Neural cell (in vitro differentiated cells): Measurements from ENCODE around the gene ANKRD42. TPM values are rescaled to one million over a fixed set of nuclear protein-coding genes. Genes with fewer than 3 reads are reported as not detected.

Source experiments
- H2AFZ ChIP-seq: fragments of 200-600, 300-800 bp; sonication (generic), shearing (Covaris generic); 2 replicates; pipeline ENCODE4 v1.6.0; 2014; ENCODE audit warnings: low read depth, mild to moderate bottlenecking, antibody characterized with exemption, low read length, moderate library complexity
- H3F3A ChIP-seq: fragments of 200-600 bp; shearing (Covaris generic); 2 replicates; pipeline ENCODE4 v1.6.1; 2016; ENCODE audit warnings: mild to moderate bottlenecking, moderate library complexity, mixed read lengths, antibody characterized with exemption, low read length; ENCODE audit not compliant: insufficient read depth, poor library complexity, severe bottlenecking
- H3K27ac ChIP-seq: fragments of 200-600, 300-800 bp; sonication (generic), shearing (Covaris generic); 2 replicates; pipeline ENCODE4 v1.5.1; 2014; ENCODE audit warnings: mild to moderate bottlenecking, low read length, moderate library complexity
- H3K27me3 ChIP-seq: fragments of 300-800, 200-600 bp; sonication (generic), shearing (Covaris generic); 2 replicates; pipeline ENCODE4 v1.6.0; 2014; ENCODE audit warnings: mild to moderate bottlenecking, low read depth, low read length, moderate library complexity; ENCODE audit not compliant: insufficient read depth
- H3K36me3 ChIP-seq: fragments of 300-800, 200-600 bp; sonication (generic), shearing (Covaris generic); 2 replicates; pipeline ENCODE4 v1.5.1; 2014; ENCODE audit warnings: mild to moderate bottlenecking, antibody characterized with exemption, low read length, moderate library complexity; ENCODE audit not compliant: insufficient read depth
- H3K4me2 ChIP-seq: fragments of 300-800, 200-600 bp; sonication (generic), shearing (Covaris generic); 2 replicates; pipeline ENCODE4 v1.6.0; 2014; ENCODE audit warnings: mild to moderate bottlenecking, low read length
- H3K4me3 ChIP-seq: fragments of 300-800, 200-600 bp; sonication (generic), shearing (Covaris generic); 2 replicates; pipeline ENCODE4 v1.5.1; 2014; ENCODE audit warnings: mild to moderate bottlenecking, low read length, moderate library complexity
- H3K79me2 ChIP-seq: fragments of 200-600 bp; shearing (Covaris generic); replicated peaks from 2 replicates; pipeline ENCODE4 v1.6.0; 2014; ENCODE audit warnings: mild to moderate bottlenecking, low read length, moderate library complexity; ENCODE audit not compliant: insufficient read depth
- H3K9ac ChIP-seq: fragments of 300-800, 200-600 bp; sonication (generic), shearing (Covaris generic); 2 replicates; pipeline ENCODE4 v1.6.1; 2016; ENCODE audit warnings: mild to moderate bottlenecking, low read length, mixed read lengths
- H3K9me2 ChIP-seq: fragments of 200-600 bp; shearing (Covaris generic); 2 replicates; pipeline ENCODE4 v1.6.1; 2016; ENCODE audit warnings: mild to moderate bottlenecking, low read length, mixed read lengths; ENCODE audit not compliant: insufficient read depth
- H3K9me3 ChIP-seq: fragments of 200-600, 300-800 bp; sonication (generic), shearing (Covaris generic); 2 replicates; pipeline ENCODE4 v1.6.1; 2016; ENCODE audit warnings: mild to moderate bottlenecking, mixed run types, low read length, moderate library complexity, mixed read lengths
- H4K20me1 ChIP-seq: fragments of 200-600 bp; shearing (Covaris generic); 2 replicates; pipeline ENCODE4 v1.6.1; 2016; ENCODE audit warnings: mild to moderate bottlenecking, mixed run types; ENCODE audit not compliant: insufficient read depth
- EP300 ChIP-seq: fragments of 450-650 bp; conservative IDR thresholded peaks from 2 replicates; pipeline ENCODE4 v1.6.1; 2014; ENCODE audit warnings: antibody characterized with exemption, mild to moderate bottlenecking, moderate library complexity; ENCODE audit not compliant: poor library complexity, severe bottlenecking
- EZH2 ChIP-seq: fragments of 200-600, 300-800 bp; shearing (Covaris generic), sonication (generic); IDR thresholded peaks from 2 replicates; pipeline ENCODE4 v1.6.1; 2014; ENCODE audit warnings: antibody characterized with exemption, low read length, borderline replicate concordance, mild to moderate bottlenecking; ENCODE audit not compliant: insufficient read depth, poor library complexity, severe bottlenecking
- MXI1 ChIP-seq: fragments of 450-650 bp; conservative IDR thresholded peaks from 2 replicates; pipeline ENCODE4 v1.6.1; 2014; ENCODE audit warnings: antibody characterized with exemption, mild to moderate bottlenecking; ENCODE audit not compliant: poor library complexity, severe bottlenecking
- POLR2AphosphoS5 ChIP-seq: IDR thresholded peaks from 2 replicates; pipeline ENCODE4 v1.6.1; 2012
- RAD21 ChIP-seq: fragments of 450-650 bp; conservative IDR thresholded peaks from 2 replicates; pipeline ENCODE4 v1.6.1; 2014; ENCODE audit warnings: antibody characterized with exemption, mild to moderate bottlenecking, moderate library complexity
- SMC3 ChIP-seq: fragments of 450-650 bp; conservative IDR thresholded peaks from 2 replicates; pipeline ENCODE4 v1.6.1; 2014; ENCODE audit warnings: antibody characterized with exemption, mild to moderate bottlenecking, moderate library complexity; ENCODE audit not compliant: poor library complexity
- TAF1 ChIP-seq: IDR thresholded peaks from 2 replicates; pipeline ENCODE4 v1.6.1; 2012; ENCODE audit warnings: low read depth
- polyA plus RNA-seq: library from polyadenylated mRNA; depleted of rRNA; stranded (reverse); fragments of >200 nt; gene quantifications from 2 replicates; pipeline ENCODE4 v1.2.3, GENCODE V29; 2014
- TF ChIP-seq, protein P1 (sequence below): fragments of 450-650 bp; IDR thresholded peaks from 2 replicates; pipeline ENCODE4 v1.5.1; 2014; ENCODE audit warnings: antibody characterized with exemption, mild to moderate bottlenecking, moderate library complexity; ENCODE audit not compliant: poor library complexity, severe bottlenecking
- TF ChIP-seq, protein P2 (sequence below): IDR thresholded peaks from 2 replicates; pipeline ENCODE4 v1.6.1; 2012; ENCODE audit warnings: borderline replicate concordance

The ANKRD42 gene
- polyA plus RNA-seq, 1 donor from 2014 or later = 16.1 TPM

DNA sequence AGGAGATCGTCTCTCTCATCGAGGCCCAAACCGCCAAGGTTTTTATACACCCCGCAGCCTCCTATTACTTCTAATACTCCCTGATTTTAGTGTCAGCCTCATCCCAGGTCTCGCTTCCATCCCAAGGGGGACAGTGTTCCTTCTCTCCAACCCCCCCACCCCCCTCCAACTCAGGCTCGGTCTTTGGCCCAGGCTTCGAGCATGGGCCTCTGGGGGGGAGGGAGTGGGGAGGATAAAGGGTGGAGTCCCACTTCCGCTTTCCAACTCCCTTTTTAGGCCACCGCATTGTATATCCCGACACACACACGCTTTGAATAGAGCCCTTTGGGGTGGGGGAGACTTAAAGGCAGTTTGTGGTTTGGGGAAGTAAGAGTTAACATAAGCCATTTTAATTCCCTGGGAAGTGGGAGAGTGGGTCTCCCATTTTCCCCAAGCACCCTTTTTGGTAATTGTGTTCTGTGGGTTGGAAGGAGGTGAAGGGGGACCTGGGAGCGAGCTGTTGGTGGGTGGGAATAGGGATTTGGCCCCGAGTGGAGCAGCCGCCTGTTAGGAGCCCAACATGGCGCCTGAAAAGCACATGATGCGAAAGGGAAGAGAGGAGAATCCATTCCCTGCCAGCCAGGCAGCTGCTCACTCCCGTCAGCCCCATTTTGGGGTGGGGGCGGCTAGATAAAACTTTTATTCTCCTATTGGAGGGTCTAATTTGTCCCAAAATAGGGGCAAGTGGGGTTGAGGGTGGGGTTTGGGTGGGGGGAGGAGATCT is 35.7 kb upstream of the ANKRD42 start:
- Histone ChIP-seq H3F3A (no peaks in the 10 kb centered on the region), H2AFZ (peak overlapping the region; percentile 78), H3K9ac (peak overlapping the region; percentile 99), H4K20me1 (peaks cover 10% of the 10 kb centered on the region), H3K36me3 (no peaks in the 10 kb centered on the region), H3K4me3 (peak overlapping the region; percentile 92), H3K4me2 (no peak overlapping the region), H3K9me2 (no peaks in the 10 kb centered on the region), H3K9me3 (no peaks in the 10 kb centered on the region), H3K27ac (peak overlapping the region; percentile 99), H3K27me3 (no peaks in the 10 kb centered on the region), H3K79me2 (peaks cover 56% of the 10 kb centered on the region)
- TF ChIP-seq SMC3 (peak; percentile 3), MXI1 (peak; percentile 78)
- TF ChIP-seq, protein P1, sequence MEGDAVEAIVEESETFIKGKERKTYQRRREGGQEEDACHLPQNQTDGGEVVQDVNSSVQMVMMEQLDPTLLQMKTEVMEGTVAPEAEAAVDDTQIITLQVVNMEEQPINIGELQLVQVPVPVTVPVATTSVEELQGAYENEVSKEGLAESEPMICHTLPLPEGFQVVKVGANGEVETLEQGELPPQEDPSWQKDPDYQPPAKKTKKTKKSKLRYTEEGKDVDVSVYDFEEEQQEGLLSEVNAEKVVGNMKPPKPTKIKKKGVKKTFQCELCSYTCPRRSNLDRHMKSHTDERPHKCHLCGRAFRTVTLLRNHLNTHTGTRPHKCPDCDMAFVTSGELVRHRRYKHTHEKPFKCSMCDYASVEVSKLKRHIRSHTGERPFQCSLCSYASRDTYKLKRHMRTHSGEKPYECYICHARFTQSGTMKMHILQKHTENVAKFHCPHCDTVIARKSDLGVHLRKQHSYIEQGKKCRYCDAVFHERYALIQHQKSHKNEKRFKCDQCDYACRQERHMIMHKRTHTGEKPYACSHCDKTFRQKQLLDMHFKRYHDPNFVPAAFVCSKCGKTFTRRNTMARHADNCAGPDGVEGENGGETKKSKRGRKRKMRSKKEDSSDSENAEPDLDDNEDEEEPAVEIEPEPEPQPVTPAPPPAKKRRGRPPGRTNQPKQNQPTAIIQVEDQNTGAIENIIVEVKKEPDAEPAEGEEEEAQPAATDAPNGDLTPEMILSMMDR = no peak

DNA sequence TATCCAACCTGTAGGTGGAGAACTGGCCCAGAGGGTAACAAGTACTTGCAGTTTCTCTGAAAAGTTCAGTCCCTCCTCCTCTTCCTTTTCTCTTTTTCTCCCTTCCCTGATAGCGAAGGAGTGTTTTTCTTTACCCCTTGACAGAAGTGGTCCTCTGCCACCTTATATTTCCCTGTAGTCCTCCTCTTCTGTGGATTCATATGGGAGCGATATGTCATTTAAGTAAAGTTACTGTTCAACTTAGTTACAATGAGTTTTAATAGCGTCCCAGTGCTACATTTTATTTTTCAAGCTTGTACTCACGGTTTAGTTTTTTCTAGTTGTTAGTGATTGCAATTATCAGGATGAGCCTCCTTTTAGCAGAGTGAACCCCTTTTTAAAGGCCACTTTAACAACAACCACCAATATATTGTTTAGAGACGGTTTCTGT is 35.1 kb upstream of the ANKRD42 start:
- peak overlapping the region; percentile 69 for H3K4me2 ChIP-seq
- no peaks in the 10 kb centered on the region for H3K27me3 ChIP-seq
- H3K9me3 ChIP-seq = no peaks in the 10 kb centered on the region
- H3K27ac ChIP-seq = peak overlapping the region; percentile 99
- TF ChIP-seq EP300 (no peak), EZH2 (no peak), TAF1 (no peak), POLR2AphosphoS5 (no peak), RAD21 (no peak), MXI1 (no peak), SMC3 (no peak)
- TF ChIP-seq, protein P2, sequence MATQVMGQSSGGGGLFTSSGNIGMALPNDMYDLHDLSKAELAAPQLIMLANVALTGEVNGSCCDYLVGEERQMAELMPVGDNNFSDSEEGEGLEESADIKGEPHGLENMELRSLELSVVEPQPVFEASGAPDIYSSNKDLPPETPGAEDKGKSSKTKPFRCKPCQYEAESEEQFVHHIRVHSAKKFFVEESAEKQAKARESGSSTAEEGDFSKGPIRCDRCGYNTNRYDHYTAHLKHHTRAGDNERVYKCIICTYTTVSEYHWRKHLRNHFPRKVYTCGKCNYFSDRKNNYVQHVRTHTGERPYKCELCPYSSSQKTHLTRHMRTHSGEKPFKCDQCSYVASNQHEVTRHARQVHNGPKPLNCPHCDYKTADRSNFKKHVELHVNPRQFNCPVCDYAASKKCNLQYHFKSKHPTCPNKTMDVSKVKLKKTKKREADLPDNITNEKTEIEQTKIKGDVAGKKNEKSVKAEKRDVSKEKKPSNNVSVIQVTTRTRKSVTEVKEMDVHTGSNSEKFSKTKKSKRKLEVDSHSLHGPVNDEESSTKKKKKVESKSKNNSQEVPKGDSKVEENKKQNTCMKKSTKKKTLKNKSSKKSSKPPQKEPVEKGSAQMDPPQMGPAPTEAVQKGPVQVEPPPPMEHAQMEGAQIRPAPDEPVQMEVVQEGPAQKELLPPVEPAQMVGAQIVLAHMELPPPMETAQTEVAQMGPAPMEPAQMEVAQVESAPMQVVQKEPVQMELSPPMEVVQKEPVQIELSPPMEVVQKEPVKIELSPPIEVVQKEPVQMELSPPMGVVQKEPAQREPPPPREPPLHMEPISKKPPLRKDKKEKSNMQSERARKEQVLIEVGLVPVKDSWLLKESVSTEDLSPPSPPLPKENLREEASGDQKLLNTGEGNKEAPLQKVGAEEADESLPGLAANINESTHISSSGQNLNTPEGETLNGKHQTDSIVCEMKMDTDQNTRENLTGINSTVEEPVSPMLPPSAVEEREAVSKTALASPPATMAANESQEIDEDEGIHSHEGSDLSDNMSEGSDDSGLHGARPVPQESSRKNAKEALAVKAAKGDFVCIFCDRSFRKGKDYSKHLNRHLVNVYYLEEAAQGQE = no peak
- TF ChIP-seq, protein P1 = no peak
- H3K36me3 ChIP-seq = no peaks in the 10 kb centered on the region
- no peak overlapping the region for H2AFZ ChIP-seq
- H3F3A ChIP-seq = no peaks in the 10 kb centered on the region
- H3K9me2 ChIP-seq = no peaks in the 10 kb centered on the region
- peak overlapping the region; percentile 92 for H3K4me3 ChIP-seq
- peaks cover 10% of the 10 kb centered on the region for H4K20me1 ChIP-seq
- H3K79me2 ChIP-seq = peaks cover 62% of the 10 kb centered on the region
- H3K9ac ChIP-seq = peak overlapping the region; percentile 99
